Naive B cell (primary cell): ENCODE data around the gene CHMP1A. TPM values are rescaled to one million over a fixed set of nuclear protein-coding genes. Genes with fewer than 3 reads are reported as not detected.
"Not testable (repeated sequence)": the region's sequence is repeated elsewhere in the genome, so short reads cannot be mapped to it uniquely, and the experiment has no call there.

ENCODE experiments used
- ATAC-seq, 2 donors: fragments of 150-1000 bp; cut with Tn5 transposase; 2 replicates each; pipeline ENCODE4 v1.10.0; 2021; ENCODE audit warnings: low read depth in 2 of 2, mild to moderate bottlenecking in 2 of 2, moderate library complexity in 2 of 2
- DNase-seq: peaks from one replicate; pipeline ENCODE4 v3.0.0; 2022
- H3K27ac Mint-ChIP-seq, 6 donors: one replicate each; pipeline ENCODE4 v1.8.0; 2020 to 2022; ENCODE audit warnings: mild to moderate bottlenecking in 6 of 6, mixed read lengths in 6 of 6, moderate library complexity in 5 of 6, inconsistent platforms in 2 of 6
- H3K27me3 Mint-ChIP-seq, 3 donors: one replicate each; pipeline ENCODE4 v1.8.0; 2021 to 2022; ENCODE audit warnings: mixed read lengths in 3 of 3, mild to moderate bottlenecking in 1 of 3
- H3K36me3 Mint-ChIP-seq, 2 donors: one replicate each; pipeline ENCODE4 v1.8.0; 2020 to 2022; ENCODE audit warnings: mixed read lengths in 2 of 2, inconsistent platforms in 1 of 2, mild to moderate bottlenecking in 1 of 2
- H3K4me1 Mint-ChIP-seq, 3 donors: one replicate each; pipeline ENCODE4 v1.8.0; 2020 to 2022; ENCODE audit warnings: mixed read lengths in 3 of 3, inconsistent platforms in 1 of 3, mild to moderate bottlenecking in 1 of 3, moderate library complexity in 1 of 3
- H3K4me3 Mint-ChIP-seq, 8 donors: one replicate each; pipeline ENCODE4 v1.8.0; 2020 to 2022; ENCODE audit warnings: mild to moderate bottlenecking in 8 of 8, mixed read lengths in 8 of 8, moderate library complexity in 8 of 8, inconsistent platforms in 2 of 8
- H3K9me3 Mint-ChIP-seq, 7 donors: one replicate each; pipeline ENCODE4 v1.8.0; 2020 to 2022; ENCODE audit warnings: mixed read lengths in 7 of 7, mild to moderate bottlenecking in 5 of 7, inconsistent platforms in 2 of 7, moderate library complexity in 1 of 7
- polyA plus RNA-seq, 6 donors: library from polyadenylated mRNA; unstranded; fragments of 300-500 nt; fragmentation: Illumina TruSeq; gene quantifications; one replicate each; pipeline ENCODE4 v1.2.3, GENCODE V29; 2021; ENCODE audit warnings: low read depth in 6 of 6

CHMP1A gene
- polyA plus RNA-seq, 6 donors from 2014 or later: 63.0 to 91.4 (median 73.5) TPM

DNA sequence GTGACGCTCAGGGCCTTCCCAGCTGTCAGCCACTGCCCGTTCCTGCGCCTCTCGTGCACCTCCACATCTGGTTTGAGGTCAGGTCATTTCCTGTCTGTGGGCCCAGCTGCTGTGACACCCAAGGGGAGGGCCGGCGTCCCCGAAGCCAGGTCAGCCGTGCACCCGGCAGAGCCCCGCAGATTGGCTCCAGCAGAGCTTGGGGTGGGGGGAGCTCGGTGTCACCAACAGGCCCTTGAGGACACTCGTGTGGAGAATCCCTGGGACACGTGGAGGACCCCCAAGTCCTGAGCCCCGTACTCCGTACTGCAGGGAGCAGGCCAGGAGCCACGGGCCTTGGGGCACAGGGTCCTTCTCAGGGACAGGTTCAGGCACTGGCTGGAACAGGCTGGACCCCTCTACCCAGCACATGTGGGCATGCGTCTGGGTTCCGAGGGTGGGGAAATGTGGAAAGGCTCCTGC, 39.2 kb upstream of the CHMP1A start:
- H3K4me1 Mint-ChIP-seq: peaks cover 11 to 25% (median 18%) of the 10 kb centered on the region in 3 donors
- H3K36me3 Mint-ChIP-seq: no peaks in the 10 kb centered on the region
- no peak overlapping the region for H3K4me3 Mint-ChIP-seq
- H3K27me3 Mint-ChIP-seq: no peaks in the 10 kb centered on the region
- H3K9me3 Mint-ChIP-seq: no peaks in the 10 kb centered on the region
- H3K27ac Mint-ChIP-seq: peak overlapping the region in 1 of 6 donors; percentile 29
- ATAC-seq (no peak), DNase-seq (no peak)

DNA sequence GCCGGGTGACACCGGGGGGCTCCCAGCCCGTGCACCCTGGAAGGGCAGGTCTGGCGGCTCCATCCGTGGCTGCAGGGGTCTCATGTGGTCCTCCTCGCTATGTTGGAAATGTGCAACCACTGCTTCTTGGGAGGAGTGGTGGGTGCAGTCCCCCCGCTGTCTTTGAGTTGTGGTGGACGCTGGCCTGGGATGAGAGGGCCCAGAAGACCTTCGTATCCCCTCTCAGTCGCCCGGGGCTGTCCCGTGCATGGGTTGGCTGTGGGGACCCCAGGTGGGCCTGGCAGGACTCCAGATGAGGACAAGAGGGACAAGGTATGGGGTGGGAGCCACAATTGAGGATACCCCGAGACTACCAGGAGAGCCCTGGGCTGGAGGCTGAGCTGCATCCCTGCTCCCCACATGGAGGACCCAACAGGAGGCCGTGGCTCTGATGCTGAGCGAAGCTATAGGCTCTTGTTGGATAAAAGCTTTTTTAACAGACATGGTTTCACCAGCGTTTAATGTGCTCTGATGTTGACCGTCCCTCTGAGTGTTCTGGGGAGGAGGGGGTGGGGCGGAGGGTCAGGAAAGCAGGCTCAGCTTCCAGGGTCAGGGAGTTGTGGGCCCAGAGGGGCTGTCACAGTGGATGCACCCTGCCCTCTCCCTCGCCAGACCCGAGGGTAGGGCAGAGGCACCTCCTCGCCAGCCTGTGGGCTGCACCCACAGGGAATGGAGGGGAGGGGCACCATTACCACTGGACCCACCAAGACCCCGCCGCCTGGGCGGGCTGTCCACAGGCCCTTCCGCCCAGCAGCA, 38.6 kb upstream of the CHMP1A start:
- Mint-ChIP-seq H3K27ac (peak overlapping the region in 4 of 6 donors; percentile 29 to 88 (median 80)), H3K9me3 (no peaks in the 10 kb centered on the region), H3K36me3 (no peaks in the 10 kb centered on the region), H3K4me3 (no peak overlapping the region), H3K4me1 (peaks cover 8 to 25% (median 18%) of the 10 kb centered on the region in 3 donors), H3K27me3 (no peaks in the 10 kb centered on the region)
- ATAC-seq (no peak), DNase-seq (no peak)

DNA sequence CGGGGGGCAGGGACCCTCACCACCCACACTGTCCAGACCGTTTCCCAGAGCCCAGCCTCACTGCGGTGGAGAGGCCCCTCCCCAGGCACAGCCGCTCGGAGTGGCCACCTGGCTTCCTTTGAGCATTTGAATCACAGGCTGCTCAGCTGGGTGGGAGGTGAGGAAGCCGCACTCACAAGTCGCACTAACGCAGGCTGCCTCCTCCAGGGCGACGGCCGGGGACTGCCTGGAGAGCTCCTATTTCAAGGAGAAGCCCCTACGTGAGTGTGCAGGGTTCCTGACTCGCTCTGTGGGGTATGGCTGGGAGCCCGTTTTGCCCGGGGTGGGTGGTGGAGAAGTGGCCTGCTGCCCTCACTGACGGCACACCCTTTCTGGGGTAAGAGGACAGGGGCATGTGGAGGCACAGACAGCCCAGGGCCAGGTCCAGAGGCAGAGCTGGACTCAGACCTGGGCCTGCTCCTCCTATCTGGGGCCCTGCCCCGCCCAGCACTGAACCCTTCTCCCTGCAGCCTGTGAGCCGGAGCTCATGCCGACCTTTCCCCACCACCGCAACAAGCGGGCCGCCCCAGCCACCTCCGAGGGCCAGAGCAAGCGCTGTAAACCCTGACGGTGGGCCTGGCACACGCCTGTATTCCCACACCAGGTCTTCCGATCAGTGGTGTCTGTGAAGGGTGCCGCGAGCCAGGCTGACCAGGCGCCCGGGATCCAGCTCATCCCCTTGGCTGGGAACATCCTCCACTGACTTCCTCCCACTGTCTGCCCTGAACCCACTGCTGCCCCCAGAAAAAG, 37.8 kb upstream of the CHMP1A start:
- peak overlapping the region in 3 of 6 donors; percentile 47 to 88 (median 77) for H3K27ac Mint-ChIP-seq
- H3K36me3 Mint-ChIP-seq: peaks cover 0 to 3% of the 10 kb centered on the region in 2 donors
- ATAC-seq (no peak), DNase-seq (no peak)
- H3K4me3 Mint-ChIP-seq: no peak overlapping the region
- H3K4me1 Mint-ChIP-seq: peaks cover 8 to 21% (median 20%) of the 10 kb centered on the region in 3 donors
- no peaks in the 10 kb centered on the region for H3K27me3 Mint-ChIP-seq
- H3K9me3 Mint-ChIP-seq: no peaks in the 10 kb centered on the region

DNA sequence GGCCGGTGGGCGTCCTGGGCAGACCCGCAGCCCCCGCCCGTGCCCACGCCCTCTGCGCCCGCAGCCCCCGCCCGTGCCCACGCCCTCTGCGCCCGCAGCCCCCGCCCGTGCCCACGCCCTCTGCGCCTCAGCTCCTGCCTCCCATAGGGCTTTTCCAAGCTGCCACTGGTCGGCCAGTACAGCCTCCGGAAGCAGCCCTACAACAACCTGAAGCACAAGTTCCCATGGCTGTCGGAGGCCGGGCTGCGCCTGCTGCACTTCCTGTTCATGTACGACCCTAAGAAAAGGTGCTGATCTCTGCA, 37.2 kb upstream of the CHMP1A start:
- H3K4me3 Mint-ChIP-seq, DNase-seq, ATAC-seq, H3K27me3 Mint-ChIP-seq, H3K9me3 Mint-ChIP-seq, H3K36me3 Mint-ChIP-seq: not testable (repeated sequence)
- H3K27ac Mint-ChIP-seq: peak overlapping the region in 2 of 6 donors; percentile 47 to 77
- H3K4me1 Mint-ChIP-seq: peaks cover 3 to 19% (median 19%) of the 10 kb centered on the region in 3 donors

DNA sequence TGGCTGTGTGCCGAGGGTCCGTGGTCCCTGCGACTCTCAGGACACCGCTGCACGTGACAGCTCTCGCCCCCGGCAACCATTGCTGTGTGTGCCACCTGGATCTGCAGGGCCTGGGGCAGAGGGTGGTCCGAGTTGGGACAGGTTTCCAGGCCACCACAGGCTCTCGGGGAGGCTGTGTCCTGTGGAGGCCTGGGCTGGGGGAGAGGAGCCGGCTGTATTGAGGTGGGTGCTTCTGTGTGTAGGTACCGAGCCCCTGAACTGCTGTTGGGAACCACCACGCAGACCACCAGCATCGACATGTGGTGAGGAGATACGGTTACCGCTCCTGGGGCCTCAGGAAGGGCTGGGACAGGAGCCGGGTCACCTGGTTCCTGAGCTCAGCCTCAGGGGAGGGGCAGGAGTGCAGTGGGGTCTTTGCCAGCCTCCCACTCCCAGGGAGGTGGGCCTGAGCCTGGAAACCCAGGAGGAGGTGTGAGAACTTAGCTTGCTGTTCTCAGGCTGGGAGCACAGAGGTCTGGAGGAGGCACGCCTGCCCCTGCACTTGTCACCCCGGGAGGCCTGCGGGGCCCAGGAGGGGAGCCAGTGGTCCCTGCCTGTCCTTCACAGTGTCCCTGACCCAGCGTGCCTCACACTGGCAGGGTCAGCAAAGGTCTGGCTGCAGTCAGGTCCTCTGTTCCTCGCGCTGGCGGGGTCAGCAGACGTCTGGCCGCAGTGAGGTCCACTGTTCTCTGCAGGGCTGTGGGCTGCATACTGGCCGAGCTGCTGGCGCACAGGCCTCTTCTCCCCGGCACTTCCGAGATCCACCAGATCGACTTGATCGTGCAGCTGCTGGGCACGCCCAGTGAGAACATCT, 36.6 kb upstream of the CHMP1A start:
- H3K9me3 Mint-ChIP-seq: no peaks in the 10 kb centered on the region
- H3K4me3 Mint-ChIP-seq: no peak overlapping the region
- H3K4me1 Mint-ChIP-seq: peaks cover 3 to 19% (median 16%) of the 10 kb centered on the region in 3 donors
- DNase-seq: no peak
- ATAC-seq: no peak
- peak overlapping the region in 1 of 6 donors; percentile 49 for H3K27ac Mint-ChIP-seq
- peaks cover 0 to 6% of the 10 kb centered on the region in 2 donors for H3K36me3 Mint-ChIP-seq
- no peaks in the 10 kb centered on the region for H3K27me3 Mint-ChIP-seq

DNA sequence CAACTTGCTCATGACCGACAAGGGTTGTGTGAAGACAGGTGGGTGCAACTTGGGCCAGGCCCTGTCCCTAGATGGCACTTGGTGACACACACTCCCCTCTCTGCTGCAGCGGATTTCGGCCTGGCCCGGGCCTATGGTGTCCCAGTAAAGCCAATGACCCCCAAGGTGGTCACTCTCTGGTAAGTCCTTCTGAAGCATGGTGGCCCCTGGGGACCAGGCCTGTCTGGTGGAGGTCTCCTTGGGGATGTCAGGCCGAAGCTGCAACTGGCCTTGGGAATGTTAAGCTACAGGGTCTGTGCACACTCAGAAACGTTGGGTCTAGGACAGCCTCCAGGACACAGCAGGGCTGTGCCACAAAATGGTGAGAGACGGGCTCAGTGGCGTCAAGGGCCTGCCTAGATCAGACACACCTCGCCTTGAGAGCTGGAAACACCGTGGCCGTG, 35.8 kb upstream of the CHMP1A start:
- Mint-ChIP-seq H3K27me3 (no peaks in the 10 kb centered on the region), H3K36me3 (peaks cover 0 to 6% of the 10 kb centered on the region in 2 donors), H3K4me3 (peak overlapping the region in 1 of 8 donors; percentile 70), H3K4me1 (peaks cover 3 to 19% (median 13%) of the 10 kb centered on the region in 3 donors), H3K27ac (peak overlapping the region in 1 of 6 donors; percentile 90), H3K9me3 (no peaks in the 10 kb centered on the region)
- no peak for DNase-seq
- no peak for ATAC-seq

DNA sequence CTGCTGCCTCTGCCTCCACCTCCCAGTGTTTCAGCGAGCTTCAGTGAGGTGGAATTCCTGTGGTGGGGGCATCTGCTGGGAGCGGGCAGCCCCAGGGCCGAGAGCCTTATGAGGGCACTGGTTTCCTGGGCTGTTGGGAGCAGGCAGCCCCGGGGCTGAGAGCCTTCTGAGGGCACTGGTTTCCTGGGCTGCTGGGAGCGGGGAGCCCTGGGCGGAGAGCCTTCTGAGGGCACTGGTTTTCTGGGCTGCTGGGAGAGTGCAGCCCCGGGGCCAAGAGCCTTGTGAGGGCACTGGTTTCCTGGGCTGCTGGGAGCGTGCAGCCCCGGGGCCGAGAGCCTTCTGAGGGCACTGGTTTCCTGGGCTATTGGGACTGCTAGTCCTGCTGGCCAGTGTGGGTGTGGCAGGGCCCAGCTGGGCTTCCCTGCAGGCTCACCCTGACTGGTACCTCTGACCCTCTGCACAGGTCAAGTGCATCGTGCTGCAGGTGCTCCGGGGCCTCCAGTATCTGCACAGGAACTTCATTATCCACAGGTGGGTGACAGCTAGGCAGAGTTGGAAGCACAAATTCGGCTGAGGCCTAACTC, 34.6 kb upstream of the CHMP1A start:
- Mint-ChIP-seq H3K9me3 (no peaks in the 10 kb centered on the region), H3K27ac (peak overlapping the region in 1 of 6 donors; percentile 73), H3K36me3 (peaks cover 0 to 6% of the 10 kb centered on the region in 2 donors), H3K4me1 (peaks cover 8 to 25% (median 21%) of the 10 kb centered on the region in 3 donors), H3K27me3 (no peaks in the 10 kb centered on the region), H3K4me3 (peak overlapping the region in 2 of 8 donors; percentile 33 to 36)
- no peak for DNase-seq
- ATAC-seq: no peak

DNA sequence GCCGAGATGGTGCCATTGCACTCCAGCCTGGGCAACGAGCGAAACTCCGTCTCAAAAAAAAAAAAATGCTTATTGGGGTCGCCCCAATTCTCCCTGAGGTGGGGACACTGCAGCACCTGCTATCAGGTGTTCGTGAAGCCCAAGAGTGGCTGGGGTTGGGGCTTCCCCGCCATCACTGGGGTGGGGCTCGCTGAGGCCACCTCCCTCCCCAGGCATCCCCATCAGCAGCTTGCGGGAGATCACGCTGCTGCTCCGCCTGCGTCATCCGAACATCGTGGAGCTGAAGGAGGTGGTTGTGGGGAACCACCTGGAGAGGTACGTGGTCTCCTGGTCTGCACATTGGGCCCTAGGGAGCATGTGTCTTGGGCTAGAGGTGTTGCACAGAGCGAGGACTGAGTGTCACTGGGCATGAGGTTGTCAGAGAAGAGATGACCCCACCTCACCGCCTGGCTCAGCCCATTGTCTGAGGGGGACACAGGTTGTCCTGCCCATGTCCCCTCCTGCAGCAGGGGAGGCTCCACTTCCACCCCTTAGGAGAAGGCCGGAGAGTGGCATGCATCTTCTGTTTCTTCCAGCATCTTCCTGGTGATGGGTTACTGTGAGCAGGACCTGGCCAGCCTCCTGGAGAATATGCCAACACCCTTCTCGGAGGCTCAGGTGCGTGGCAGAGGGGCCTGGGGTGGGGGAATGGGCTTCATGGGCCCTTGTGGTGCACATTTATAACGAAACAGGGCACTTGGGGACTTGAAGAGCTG, 33.9 kb upstream of the CHMP1A start:
- DNase-seq (no peak), ATAC-seq (no peak)
- Mint-ChIP-seq H3K4me1 (peaks cover 11 to 29% (median 23%) of the 10 kb centered on the region in 3 donors), H3K27ac (peak overlapping the region in 1 of 6 donors; percentile 73), H3K9me3 (no peaks in the 10 kb centered on the region), H3K4me3 (peak overlapping the region in 3 of 8 donors; percentile 12 to 36 (median 33)), H3K27me3 (no peaks in the 10 kb centered on the region), H3K36me3 (peaks cover 0 to 6% of the 10 kb centered on the region in 2 donors)

DNA sequence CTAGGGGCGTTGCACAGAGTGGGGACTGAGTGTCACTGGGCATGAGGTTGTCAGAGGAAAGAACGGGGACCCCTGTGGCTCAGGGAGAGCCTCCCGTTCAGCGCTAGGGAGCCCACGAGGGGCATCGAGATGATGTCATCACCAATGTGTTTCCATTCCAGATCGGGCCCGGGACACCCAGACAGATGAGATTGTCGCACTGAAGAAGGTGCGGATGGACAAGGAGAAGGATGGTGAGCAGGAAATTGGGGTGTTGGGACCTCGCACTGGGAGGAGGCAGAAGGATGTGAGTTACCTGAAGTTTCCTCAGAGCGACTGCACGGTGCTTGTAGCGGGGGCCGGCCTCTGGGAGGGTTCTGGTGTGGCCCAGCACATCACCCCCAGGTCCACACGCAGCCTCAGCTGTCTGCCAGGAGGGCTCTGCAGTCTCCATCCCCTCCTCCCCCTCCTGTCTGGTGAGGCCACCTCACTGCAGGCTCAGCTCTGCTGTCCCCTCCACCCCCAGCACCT, 32.9 kb upstream of the CHMP1A start:
- Mint-ChIP-seq H3K9me3 (no peaks in the 10 kb centered on the region), H3K27me3 (no peaks in the 10 kb centered on the region), H3K36me3 (peaks cover 0 to 6% of the 10 kb centered on the region in 2 donors), H3K27ac (peak overlapping the region in 3 of 6 donors; percentile 28 to 92 (median 47)), H3K4me3 (no peak overlapping the region), H3K4me1 (peaks cover 12 to 33% (median 28%) of the 10 kb centered on the region in 3 donors)
- no peak for ATAC-seq
- no peak for DNase-seq

DNA sequence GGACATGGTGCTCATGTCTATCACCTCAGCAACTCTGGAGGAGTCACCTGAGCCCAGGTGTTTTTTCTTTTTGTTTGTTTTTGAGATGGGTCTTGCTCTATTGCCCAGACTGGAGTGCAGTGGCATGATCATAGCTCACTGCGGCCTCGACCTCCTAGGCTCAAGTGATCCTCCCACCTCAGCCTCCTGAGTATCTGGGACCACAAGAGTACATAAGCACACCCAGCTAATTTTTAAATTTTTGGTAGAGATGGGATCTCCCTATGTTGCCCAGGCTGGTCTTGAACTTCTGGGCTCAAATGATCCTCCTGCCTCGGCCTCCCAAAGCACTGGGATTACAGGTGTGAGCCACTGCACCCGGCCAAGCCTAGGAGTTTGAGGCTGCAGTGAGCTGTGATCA, 32.1 kb upstream of the CHMP1A start:
- not testable (repeated sequence) for H3K36me3 Mint-ChIP-seq, H3K27me3 Mint-ChIP-seq, H3K27ac Mint-ChIP-seq, DNase-seq, H3K9me3 Mint-ChIP-seq, ATAC-seq
- peak overlapping the region in 1 of 8 donors; percentile 30 for H3K4me3 Mint-ChIP-seq
- peaks cover 12 to 28% (median 26%) of the 10 kb centered on the region in 3 donors for H3K4me1 Mint-ChIP-seq

DNA sequence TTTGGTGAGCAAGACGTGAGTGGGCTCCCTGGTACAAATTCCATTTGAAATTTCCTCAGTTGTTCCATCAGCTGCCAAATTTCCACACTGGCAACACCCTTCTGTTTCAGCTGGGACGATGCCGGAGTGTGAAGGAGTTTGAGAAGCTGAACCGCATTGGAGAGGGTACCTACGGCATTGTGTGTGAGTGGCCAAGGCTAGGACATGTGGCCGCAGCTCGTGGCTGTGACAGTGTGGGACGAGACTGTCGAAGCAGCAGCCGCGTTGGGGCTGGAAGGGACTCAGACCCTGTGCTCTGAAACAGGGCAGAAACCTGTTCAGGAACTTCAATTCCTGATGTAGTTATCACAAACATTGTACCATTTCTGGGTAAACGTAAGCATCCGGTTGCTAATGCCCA, 31.6 kb upstream of the CHMP1A start:
- H3K36me3 Mint-ChIP-seq: peaks cover 0 to 6% of the 10 kb centered on the region in 2 donors
- DNase-seq (no peak), ATAC-seq (no peak)
- H3K27me3 Mint-ChIP-seq: no peaks in the 10 kb centered on the region
- peaks cover 12 to 28% (median 26%) of the 10 kb centered on the region in 3 donors for H3K4me1 Mint-ChIP-seq
- no peaks in the 10 kb centered on the region for H3K9me3 Mint-ChIP-seq
- H3K27ac Mint-ChIP-seq: no peak overlapping the region
- H3K4me3 Mint-ChIP-seq: peak overlapping the region in 2 of 8 donors; percentile 30 to 63

DNA sequence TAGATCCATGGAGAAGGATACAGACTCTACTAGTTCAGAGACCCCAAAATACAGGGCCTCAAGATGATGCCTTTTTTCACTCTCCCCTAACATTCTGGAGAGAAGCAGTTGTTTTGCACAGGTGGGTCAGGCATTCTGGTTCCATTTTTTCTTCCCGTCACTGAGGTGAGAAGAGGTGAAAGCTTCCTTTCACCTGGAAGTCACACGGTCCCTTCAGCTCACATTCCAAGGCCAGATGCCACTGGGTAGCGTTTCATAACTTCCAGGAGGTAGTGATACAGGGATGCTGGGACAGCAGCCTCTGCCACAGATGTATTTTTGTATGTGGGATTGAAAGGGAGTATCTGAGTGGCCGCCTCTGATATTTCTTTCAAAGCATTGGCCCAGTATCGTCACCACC, 30.9 kb upstream of the CHMP1A start:
- H3K4me3 Mint-ChIP-seq: peak overlapping the region in 7 of 8 donors; percentile 45 to 92 (median 83)
- DNase-seq (no peak), ATAC-seq (no peak)
- H3K36me3 Mint-ChIP-seq: peaks cover 0 to 6% of the 10 kb centered on the region in 2 donors
- no peaks in the 10 kb centered on the region for H3K9me3 Mint-ChIP-seq
- no peaks in the 10 kb centered on the region for H3K27me3 Mint-ChIP-seq
- peaks cover 8 to 21% (median 20%) of the 10 kb centered on the region in 3 donors for H3K4me1 Mint-ChIP-seq
- H3K27ac Mint-ChIP-seq: peak overlapping the region in 3 of 6 donors; percentile 44 to 92 (median 89)
